Dendritic cell treated with granulocyte-macrophage colony-stimulating factor and Interleukin-4, amounts not matched to agents 40 ng/mL and 50 ng/mL, for 4 days (primary cell): ENCODE measurements around the gene FADD.
A peak's percentile ranks its signal among the peaks of the same experiment; 100 is the strongest.
"Not testable (repeated sequence)": the region's sequence is repeated elsewhere in the genome, so short reads cannot be mapped to it uniquely, and the experiment has no call there.

ENCODE experiments used
- H3K27ac Mint-ChIP-seq: one replicate; pipeline ENCODE4 v1.8.0; 2022; ENCODE audit warnings: mild to moderate bottlenecking, mixed read lengths
- H3K27me3 Mint-ChIP-seq: one replicate; pipeline ENCODE4 v1.8.0; 2022; ENCODE audit warnings: mild to moderate bottlenecking, mixed read lengths
- H3K36me3 Mint-ChIP-seq: one replicate; pipeline ENCODE4 v1.8.0; 2022; ENCODE audit warnings: low read depth, mixed read lengths
- H3K4me1 Mint-ChIP-seq: one replicate; pipeline ENCODE4 v1.8.0; 2022; ENCODE audit warnings: low read depth, mixed read lengths
- H3K4me3 Mint-ChIP-seq: one replicate; pipeline ENCODE4 v1.8.0; 2022; ENCODE audit warnings: mild to moderate bottlenecking, moderate library complexity, mixed read lengths
- H3K9me3 Mint-ChIP-seq: one replicate; pipeline ENCODE4 v1.8.0; 2022; ENCODE audit warnings: mixed read lengths
- intact Hi-C: fragments of 100-400 bp; cut with micrococcal nuclease; formaldehyde crosslinking; loops from one replicate; pipeline ENCODE4 v1.15.0; 2022

FADD gene

GRCh38 chr11:70204466-70204799 is 1.3 kb downstream of the FADD start:
- Mint-ChIP-seq H3K27ac (peak overlapping the region; percentile 88), H3K4me1 (peaks cover 53% of the 10 kb centered on the region), H3K36me3 (peaks cover 63% of the 10 kb centered on the region), H3K27me3 (peaks cover 6% of the 10 kb centered on the region), H3K9me3 (no peaks in the 10 kb centered on the region), H3K4me3 (peak overlapping the region; percentile 95)
- intact Hi-C loops = loop anchor here (5.0 kb wide), 1 partner anchor 68 kb away; the partner anchor contains the start of gene PPFIA1

DNA sequence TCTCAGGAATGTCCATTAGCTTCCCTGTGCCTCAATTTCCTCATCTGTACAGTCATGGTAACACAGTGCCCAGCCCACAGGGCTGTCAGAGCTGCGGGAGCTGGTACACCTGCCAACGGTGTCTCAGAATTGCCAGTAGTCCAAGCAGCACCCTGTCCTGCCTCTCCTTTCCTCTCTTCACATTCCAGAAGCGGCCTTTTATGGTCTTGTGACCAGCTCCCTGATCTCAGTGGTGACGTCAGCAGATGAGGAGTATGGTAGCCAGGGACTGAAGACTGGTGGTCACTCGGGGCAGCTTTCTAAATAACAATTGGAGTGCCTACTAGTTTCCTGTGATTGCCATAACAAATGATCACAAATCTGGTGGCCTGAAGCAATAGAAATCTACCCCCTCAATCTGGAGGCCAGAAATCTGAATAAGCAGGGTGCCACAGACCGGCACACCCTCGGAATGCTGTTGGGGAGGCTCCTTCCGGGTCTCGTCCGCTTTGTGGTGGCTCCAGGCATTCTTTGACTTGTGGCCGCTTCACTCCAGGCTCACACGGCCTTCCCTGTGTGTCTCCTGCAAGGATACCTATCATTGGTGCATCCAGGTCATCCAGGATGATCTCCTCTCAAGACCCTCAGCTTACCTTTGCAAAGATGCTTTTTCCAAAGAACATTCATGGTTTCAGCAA is 2.1 kb downstream of the FADD start:
- H3K4me1 Mint-ChIP-seq = peaks cover 53% of the 10 kb centered on the region
- H3K27ac Mint-ChIP-seq = no peak overlapping the region
- intact Hi-C loops = no loop called here
- no peak overlapping the region for H3K4me3 Mint-ChIP-seq
- peaks cover 3% of the 10 kb centered on the region for H3K27me3 Mint-ChIP-seq
- H3K36me3 Mint-ChIP-seq = peaks cover 65% of the 10 kb centered on the region
- no peaks in the 10 kb centered on the region for H3K9me3 Mint-ChIP-seq

GRCh38 chr11:70205766-70206165 is 2.7 kb downstream of the FADD start:
- no peak overlapping the region for H3K27ac Mint-ChIP-seq

DNA sequence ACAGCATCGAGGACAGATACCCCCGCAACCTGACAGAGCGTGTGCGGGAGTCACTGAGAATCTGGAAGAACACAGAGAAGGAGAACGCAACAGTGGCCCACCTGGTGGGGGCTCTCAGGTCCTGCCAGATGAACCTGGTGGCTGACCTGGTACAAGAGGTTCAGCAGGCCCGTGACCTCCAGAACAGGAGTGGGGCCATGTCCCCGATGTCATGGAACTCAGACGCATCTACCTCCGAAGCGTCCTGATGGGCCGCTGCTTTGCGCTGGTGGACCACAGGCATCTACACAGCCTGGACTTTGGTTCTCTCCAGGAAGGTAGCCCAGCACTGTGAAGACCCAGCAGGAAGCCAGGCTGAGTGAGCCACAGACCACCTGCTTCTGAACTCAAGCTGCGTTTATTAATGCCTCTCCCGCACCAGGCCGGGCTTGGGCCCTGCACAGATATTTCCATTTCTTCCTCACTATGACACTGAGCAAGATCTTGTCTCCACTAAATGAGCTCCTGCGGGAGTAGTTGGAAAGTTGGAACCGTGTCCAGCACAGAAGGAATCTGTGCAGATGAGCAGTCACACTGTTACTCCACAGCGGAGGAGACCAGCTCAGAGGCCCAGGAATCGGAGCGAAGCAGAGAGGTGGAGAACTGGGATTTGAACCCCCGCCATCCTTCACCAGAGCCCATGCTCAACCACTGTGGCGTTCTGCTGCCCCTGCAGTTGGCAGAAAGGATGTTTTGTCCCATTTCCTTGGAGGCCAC is 3.3 kb downstream of the FADD start:
- H3K9me3 Mint-ChIP-seq = no peaks in the 10 kb centered on the region
- H3K36me3 Mint-ChIP-seq = peaks cover 65% of the 10 kb centered on the region
- peaks cover 53% of the 10 kb centered on the region for H3K4me1 Mint-ChIP-seq
- H3K27me3 Mint-ChIP-seq = no peaks in the 10 kb centered on the region
- intact Hi-C loops = no loop called here
- no peak overlapping the region for H3K4me3 Mint-ChIP-seq
- no peak overlapping the region for H3K27ac Mint-ChIP-seq

More at GRCh38 chr11:70205766-70206165, 2.7 kb downstream of the FADD start:
- intact Hi-C loops = no loop called here
- peaks cover 53% of the 10 kb centered on the region for H3K4me1 Mint-ChIP-seq
- H3K4me3 Mint-ChIP-seq = no peak overlapping the region
- peaks cover 65% of the 10 kb centered on the region for H3K36me3 Mint-ChIP-seq
- no peaks in the 10 kb centered on the region for H3K9me3 Mint-ChIP-seq
- H3K27me3 Mint-ChIP-seq = no peaks in the 10 kb centered on the region

- Mint-ChIP-seq H3K4me3 (no peak overlapping the region), H3K9me3 (no peaks in the 10 kb centered on the region), H3K27ac (no peak overlapping the region), H3K36me3 (peaks cover 65% of the 10 kb centered on the region), H3K27me3 (no peaks in the 10 kb centered on the region), H3K4me1 (peaks cover 53% of the 10 kb centered on the region)
- intact Hi-C loops = no loop called here
Measured at GRCh38 chr11:70206982-70207376, 3.9 kb downstream of the FADD start.

DNA sequence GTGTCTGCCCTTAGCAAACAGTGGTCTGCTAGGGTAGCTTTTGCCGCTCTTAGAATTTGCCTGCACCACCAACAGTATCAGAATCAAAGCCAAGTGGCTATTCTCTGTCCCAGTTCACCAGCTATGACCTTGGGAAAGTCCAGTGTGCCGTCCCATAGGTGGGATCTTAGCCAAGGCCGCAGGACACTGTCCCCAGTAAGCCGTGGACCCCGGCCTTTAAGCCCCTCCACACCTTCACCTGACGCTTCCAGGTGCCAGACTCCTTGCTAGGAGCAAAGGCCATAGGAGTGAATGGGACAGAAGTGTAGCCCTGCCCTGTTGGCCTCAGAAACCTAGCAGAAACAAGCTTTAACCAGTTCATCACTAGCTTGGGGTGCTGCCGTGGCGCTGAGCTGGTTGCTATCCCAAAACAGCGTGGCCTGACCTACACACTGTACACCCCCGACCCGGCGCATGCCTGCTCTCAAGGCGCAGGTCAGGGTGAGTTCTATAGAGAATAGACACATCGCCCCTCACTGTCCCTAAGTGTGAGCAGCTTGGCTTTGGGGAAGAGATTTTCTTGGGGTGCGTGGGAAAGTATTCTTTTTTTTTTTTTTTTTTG is 4.5 kb downstream of the FADD start:
- no peaks in the 10 kb centered on the region for H3K9me3 Mint-ChIP-seq
- H3K4me1 Mint-ChIP-seq = peaks cover 47% of the 10 kb centered on the region
- H3K36me3 Mint-ChIP-seq = peaks cover 65% of the 10 kb centered on the region
- no peaks in the 10 kb centered on the region for H3K27me3 Mint-ChIP-seq
- H3K4me3 Mint-ChIP-seq = no peak overlapping the region
- H3K27ac Mint-ChIP-seq = no peak overlapping the region
- intact Hi-C loops = no loop called here

GRCh38 chr11:70209391-70209912 is 6.4 kb downstream of the FADD start:
- Mint-ChIP-seq H3K27me3 (no peaks in the 10 kb centered on the region), H3K27ac (no peak overlapping the region)
- intact Hi-C loops = no loop called here

GRCh38 chr11:70210051-70210501 is 7.0 kb downstream of the FADD start:
- H3K4me1 Mint-ChIP-seq = peaks cover 31% of the 10 kb centered on the region
- H3K27ac Mint-ChIP-seq = no peak overlapping the region
- H3K9me3 Mint-ChIP-seq = no peaks in the 10 kb centered on the region
- peaks cover 43% of the 10 kb centered on the region for H3K36me3 Mint-ChIP-seq
- intact Hi-C loops = no loop called here
- H3K4me3 Mint-ChIP-seq = no peak overlapping the region
- no peaks in the 10 kb centered on the region for H3K27me3 Mint-ChIP-seq

More at GRCh38 chr11:70209391-70209912, 6.4 kb downstream of the FADD start:
- no peak overlapping the region for H3K4me3 Mint-ChIP-seq
- H3K4me1 Mint-ChIP-seq = peaks cover 37% of the 10 kb centered on the region
- H3K9me3 Mint-ChIP-seq = no peaks in the 10 kb centered on the region
- H3K36me3 Mint-ChIP-seq = peaks cover 49% of the 10 kb centered on the region

DNA sequence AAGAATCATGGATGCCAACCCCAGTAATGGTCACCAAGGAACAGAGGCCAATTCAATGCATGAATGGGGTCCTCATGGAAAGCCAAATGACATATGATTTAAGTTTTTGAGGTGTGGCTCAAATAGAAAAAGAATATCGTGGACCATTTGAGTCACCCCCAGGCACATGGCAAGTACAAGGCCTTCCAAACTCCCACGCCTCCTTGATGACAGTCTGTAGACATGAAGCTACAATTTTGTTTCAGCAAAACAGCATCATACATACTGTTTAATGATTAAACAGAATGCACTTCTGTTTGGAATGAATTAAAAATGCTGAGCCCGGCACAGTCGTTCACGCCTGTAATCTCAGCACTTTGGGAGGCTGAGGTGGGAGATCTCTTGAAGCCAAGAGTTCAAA is 7.4 kb downstream of the FADD start:
- H3K4me1 Mint-ChIP-seq = peaks cover 28% of the 10 kb centered on the region
- no peaks in the 10 kb centered on the region for H3K27me3 Mint-ChIP-seq
- intact Hi-C loops = no loop called here
- H3K36me3 Mint-ChIP-seq = peaks cover 41% of the 10 kb centered on the region
- H3K27ac Mint-ChIP-seq = no peak overlapping the region
- H3K9me3 Mint-ChIP-seq = no peaks in the 10 kb centered on the region
- H3K4me3 Mint-ChIP-seq = no peak overlapping the region

DNA sequence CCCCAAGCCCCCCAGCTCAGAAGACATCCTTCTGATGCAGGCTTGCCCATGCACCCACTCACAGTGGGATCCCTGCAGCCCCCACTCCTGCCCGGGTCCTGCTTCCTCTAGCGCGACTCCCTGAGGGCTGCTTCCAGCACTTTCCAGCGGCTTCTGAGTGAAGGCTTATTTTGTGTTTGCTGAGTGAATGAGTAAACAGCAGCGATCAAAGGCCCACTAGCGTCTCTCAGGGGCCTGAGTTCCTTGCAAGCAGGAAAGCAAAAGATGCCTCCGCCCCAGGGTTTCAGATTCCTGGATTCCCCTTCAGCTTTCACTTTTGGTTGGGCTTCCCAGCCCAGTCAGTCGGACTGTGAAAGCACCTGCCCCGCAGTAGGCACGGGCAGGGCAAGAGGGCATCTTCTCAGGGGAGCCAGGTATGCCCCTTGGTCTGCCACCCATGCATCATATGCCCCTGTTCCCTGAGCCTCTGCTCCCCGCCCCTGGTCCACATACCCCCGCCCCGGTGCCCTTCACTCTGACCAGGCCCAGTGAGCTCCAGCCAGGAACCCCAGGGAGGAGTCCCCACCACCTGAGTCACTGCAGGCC is 9.2 kb downstream of the FADD start:
- Mint-ChIP-seq H3K4me1 (peaks cover 14% of the 10 kb centered on the region), H3K27me3 (no peaks in the 10 kb centered on the region), H3K4me3 (no peak overlapping the region), H3K36me3 (peaks cover 23% of the 10 kb centered on the region), H3K27ac (no peak overlapping the region), H3K9me3 (no peaks in the 10 kb centered on the region)
- intact Hi-C loops = no loop called here

- H3K9me3 Mint-ChIP-seq, intact Hi-C loops, H3K27ac Mint-ChIP-seq, H3K36me3 Mint-ChIP-seq, H3K4me3 Mint-ChIP-seq, H3K4me1 Mint-ChIP-seq: not testable (repeated sequence)
- peaks cover 20% of the 10 kb centered on the region for H3K27me3 Mint-ChIP-seq
Measured at GRCh38 chr11:70217388-70217787, 14.3 kb downstream of the FADD start.

DNA sequence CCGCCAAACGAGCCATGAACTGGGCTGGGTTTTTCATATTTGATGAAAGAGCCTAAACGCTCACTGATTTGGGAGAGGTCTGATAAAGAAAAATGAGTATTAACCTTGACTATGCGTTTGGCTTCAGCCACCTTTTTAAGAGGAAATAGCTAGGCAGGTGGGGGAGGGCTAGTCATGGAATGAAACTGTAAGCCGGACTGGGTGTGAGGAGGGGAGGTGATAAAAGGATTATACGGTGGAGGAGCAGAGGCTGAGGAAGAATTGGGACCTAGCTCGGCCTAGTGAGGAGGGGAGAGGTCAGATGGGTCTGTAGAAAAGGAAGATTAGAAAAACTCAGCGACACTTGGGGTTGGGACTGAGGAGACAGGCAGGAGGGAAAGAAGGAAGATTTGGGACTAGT is 15.0 kb downstream of the FADD start:
- intact Hi-C loops, H3K4me1 Mint-ChIP-seq, H3K36me3 Mint-ChIP-seq, H3K27ac Mint-ChIP-seq, H3K9me3 Mint-ChIP-seq, H3K4me3 Mint-ChIP-seq: not testable (repeated sequence)
- H3K27me3 Mint-ChIP-seq = peaks cover 23% of the 10 kb centered on the region

DNA sequence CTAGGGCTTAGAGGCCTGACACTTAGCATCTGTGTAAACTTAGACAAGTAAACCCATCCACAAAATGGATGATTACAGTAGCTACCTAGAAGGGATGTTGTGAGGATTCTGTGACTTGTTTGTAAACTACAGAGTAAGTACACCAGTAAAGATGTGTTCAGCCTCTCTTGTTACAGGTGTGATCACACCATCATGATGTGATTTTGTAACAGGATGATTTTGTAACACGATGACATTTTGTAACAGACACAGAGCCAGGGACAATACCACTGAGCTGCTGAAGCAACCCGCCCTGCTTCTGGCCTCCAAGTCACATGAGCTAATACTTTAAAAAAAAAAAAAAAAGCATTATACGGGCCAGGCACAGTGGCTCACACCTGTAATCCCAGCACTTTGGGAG is 17.0 kb downstream of the FADD start:
- Mint-ChIP-seq H3K4me3 (no peak overlapping the region), H3K4me1 (no peaks in the 10 kb centered on the region), H3K9me3 (no peaks in the 10 kb centered on the region), H3K27me3 (peaks cover 34% of the 10 kb centered on the region), H3K27ac (no peak overlapping the region), H3K36me3 (no peaks in the 10 kb centered on the region)
- intact Hi-C loops = no loop called here

DNA sequence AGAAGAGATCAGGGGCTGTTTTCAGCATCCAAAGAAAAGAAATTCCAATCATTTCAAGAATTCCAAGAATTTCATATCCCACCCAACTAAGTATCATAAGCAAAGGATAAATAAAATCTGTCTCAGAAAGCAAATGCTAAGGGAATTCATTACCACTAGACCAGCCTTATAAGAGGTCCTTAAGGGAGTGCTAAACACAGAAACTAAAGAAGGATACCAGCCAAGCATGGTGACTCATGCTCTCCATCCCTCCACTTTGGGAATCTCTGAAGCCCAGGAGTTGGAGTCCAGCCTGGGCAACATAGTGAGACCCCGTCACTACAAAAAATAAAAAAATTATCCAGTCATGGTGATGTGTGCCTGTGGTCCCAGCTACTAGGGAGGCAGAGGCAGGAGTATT is 17.8 kb downstream of the FADD start:
- Mint-ChIP-seq H3K27me3 (peaks cover 38% of the 10 kb centered on the region), H3K27ac (no peak overlapping the region), H3K36me3 (no peaks in the 10 kb centered on the region), H3K4me1 (no peaks in the 10 kb centered on the region), H3K4me3 (no peak overlapping the region), H3K9me3 (no peaks in the 10 kb centered on the region)
- intact Hi-C loops = no loop called here
